K562 (cell line): Measurements from ENCODE around the gene UQCRHL. TPM values are rescaled to one million over a fixed set of nuclear protein-coding genes. Genes with fewer than 3 reads are reported as not detected.
A peak's percentile ranks its signal among the peaks of the same experiment; 100 is the strongest.

Experiments used
- ATAC-seq: fragments of 200-7000 bp; cut with Tn5 transposase; 3 replicates; pipeline ENCODE4 v1.9.1; 2020; ENCODE audit warnings: moderate library complexity
- BruUV-seq: library from RNA; stranded (reverse); fragments of 400-500 nt; replicated peaks from 2 replicates; lab custom pipeline; 2021; lab: Mats Ljungman, UMichigan
- CTCF ChIA-PET: fragments of 300-600 bp; formaldehyde crosslinking; extraction: SDS; loops from one replicate; lab custom pipeline; 2021; ENCODE audit warnings: low intra/inter-chr PET ratio; lab: Yijun Ruan, JAX
- POLR2A ChIA-PET: fragments of 300-600, 350-650 bp; sonication (Branson Sonifier 250); formaldehyde crosslinking; extraction: SDS; loops from one replicate; lab custom pipeline; 2021; ENCODE audit warnings: antibody characterized with exemption, inconsistent platforms; lab: Yijun Ruan, JAX
- DNase-seq, 4 experiments: peaks; one replicate each; pipeline versions ENCODE4 v3.0.0 to v3.0.0-alpha.2; 2011 to 2018; ENCODE audit warnings: low spot score in 3 of 4, mixed read lengths in 3 of 4; ENCODE audit errors: extremely low read depth in 1 of 4
- FAIRE-seq: peaks from 2 replicates; lab custom pipeline; 2011; peaks lifted over from hg19 to GRCh38; lab: Jason Lieb, UNC
- H2AFZ ChIP-seq: 2 replicates; pipeline ENCODE4 v1.6.0; 2011; ENCODE audit warnings: low read depth, low read length, control low read depth, inconsistent platforms
- H3K27ac ChIP-seq: fragments of 200-600 bp; 3 replicates; pipeline ENCODE4 v1.8.0; 2011; ENCODE audit warnings: low read depth, mild to moderate bottlenecking, control low read depth, inconsistent platforms, low read length, moderate library complexity, mixed read lengths; ENCODE audit errors: extremely low read depth
- H3K27me3 ChIP-seq, 2 experiments: fragments of 300-600 bp in 1 of 2; 2 replicates in 1 of 2; 3 replicates in 1 of 2; pipeline versions ENCODE4 v1.6.0 to v1.8.0; 2011; ENCODE audit warnings: inconsistent platforms in 2 of 2, low read length in 2 of 2, mild to moderate bottlenecking in 1 of 2, mixed read lengths in 1 of 2, moderate library complexity in 1 of 2; ENCODE audit not compliant: control insufficient read depth in 2 of 2, insufficient read depth in 2 of 2
- H3K36me3 ChIP-seq: fragments of 300-600 bp; 3 replicates; pipeline ENCODE4 v1.8.0; 2011; ENCODE audit warnings: mild to moderate bottlenecking, low read length, inconsistent platforms; ENCODE audit not compliant: control insufficient read depth, insufficient read depth
- H3K4me1 ChIP-seq, 2 experiments: fragments of 200-600 bp in 1 of 2; replicated peaks in 1 of 2; 2 replicates in 1 of 2; 3 replicates in 1 of 2; pipeline versions ENCODE4 v1.5.1 to v1.8.0; 2011; ENCODE audit warnings: inconsistent platforms in 2 of 2, low read length in 2 of 2, mild to moderate bottlenecking in 1 of 2, mixed read lengths in 1 of 2, moderate library complexity in 1 of 2; ENCODE audit not compliant: control insufficient read depth in 2 of 2, insufficient read depth in 2 of 2
- H3K4me2 ChIP-seq: 2 replicates; pipeline ENCODE4 v1.6.1; 2011; ENCODE audit warnings: low read length, control low read depth, inconsistent platforms, mixed read lengths; ENCODE audit not compliant: insufficient read depth
- H3K4me3 ChIP-seq: fragments of 200-600 bp; sonication (generic), shearing (Covaris generic); 2 replicates; pipeline ENCODE4 v1.5.1; 2016; ENCODE audit warnings: control low read depth, inconsistent platforms
- H3K79me2 ChIP-seq: fragments of 200-600 bp; 3 replicates; pipeline ENCODE4 v1.8.0; 2011; ENCODE audit warnings: low read length, inconsistent platforms; ENCODE audit not compliant: control insufficient read depth, insufficient read depth
- H3K9ac ChIP-seq, 2 experiments: 2 replicates each; pipeline versions ENCODE4 v1.6.0 to v1.6.1; 2011; ENCODE audit warnings: low read depth in 2 of 2, low read length in 2 of 2, control low read depth in 1 of 2, inconsistent platforms in 1 of 2, mild to moderate bottlenecking in 1 of 2, mixed read lengths in 1 of 2; ENCODE audit not compliant: insufficient read depth in 1 of 2
- H3K9me1 ChIP-seq: one replicate; pipeline ENCODE4 v1.6.0; 2011; ENCODE audit warnings: inconsistent platforms, mild to moderate bottlenecking, low read length, moderate library complexity; ENCODE audit not compliant: control insufficient read depth, insufficient read depth
- H3K9me3 ChIP-seq: replicated peaks from 2 replicates; pipeline ENCODE4 v1.5.1; 2011; ENCODE audit warnings: low read depth, low read length, inconsistent platforms; ENCODE audit not compliant: control insufficient read depth, insufficient read depth
- H4K20me1 ChIP-seq: replicated peaks from 2 replicates; pipeline ENCODE4 v1.6.1; 2011; ENCODE audit warnings: low read length, inconsistent platforms, mixed read lengths; ENCODE audit not compliant: control insufficient read depth, insufficient read depth
- BRD4 ChIP-seq: fragments of 200-600 bp; sonication (generic); IDR thresholded peaks from 2 replicates; pipeline ENCODE4 v1.6.1; 2017; ENCODE audit warnings: inconsistent platforms
- BRF1 ChIP-seq: IDR thresholded peaks from 3 replicates; pipeline ENCODE4 v1.6.1; 2011; ENCODE audit warnings: borderline replicate concordance, mild to moderate bottlenecking; ENCODE audit not compliant: insufficient read length; ENCODE audit errors: extremely low read depth
- CBX8 ChIP-seq: fragments of 200-600 bp; sonication (generic); IDR thresholded peaks from 2 replicates; pipeline ENCODE4 v1.6.1; 2012; ENCODE audit warnings: borderline replicate concordance, mixed run types, low read depth, mild to moderate bottlenecking, moderate library complexity, mixed read lengths, low read length, control low read depth, inconsistent platforms; ENCODE audit not compliant: poor library complexity, severe bottlenecking; ENCODE audit errors: extremely low read depth
- GTF2B ChIP-seq: IDR thresholded peaks from 2 replicates; pipeline ENCODE4 v1.6.1; 2011; ENCODE audit not compliant: insufficient read length; ENCODE audit errors: extremely low read depth
- NEUROD1 ChIP-seq: fragments of 150-350 bp; IDR thresholded peaks from 2 replicates; pipeline ENCODE4 v1.6.1; 2014; ENCODE audit warnings: borderline replicate concordance, low read length, low read depth; ENCODE audit not compliant: partially characterized antibody
- NFE2L1 ChIP-seq: fragments of 450-650 bp; IDR thresholded peaks from 2 replicates; pipeline ENCODE4 v1.6.1; 2016; ENCODE audit warnings: missing genetic modification characterization, low read depth, mild to moderate bottlenecking, missing compliant biosample characterization, moderate library complexity, borderline replicate concordance
- POLR2AphosphoS5 ChIP-seq: IDR thresholded peaks from 2 replicates; pipeline ENCODE4 v1.6.1; 2011; ENCODE audit warnings: mild to moderate bottlenecking, low read depth, low read length, moderate library complexity; ENCODE audit not compliant: control insufficient read depth, insufficient read depth
- RBM34 ChIP-seq: fragments of 200-400 bp; formaldehyde crosslinking; IDR thresholded peaks from 2 replicates; pipeline ENCODE4 v1.6.1; 2018; ENCODE audit warnings: low read length, borderline replicate concordance; ENCODE audit not compliant: insufficient read depth
- TAF15 ChIP-seq: fragments of 200-400 bp; formaldehyde crosslinking; IDR thresholded peaks from 2 replicates; pipeline ENCODE4 v1.6.1; 2017; ENCODE audit warnings: mild to moderate bottlenecking, low read depth, low read length, moderate library complexity
- TFE3 ChIP-seq: fragments of 450-650 bp; formaldehyde crosslinking; IDR thresholded peaks from 2 replicates; pipeline ENCODE4 v1.4.0; 2020; ENCODE audit warnings: mild to moderate bottlenecking, mixed read lengths
- TSHZ1 ChIP-seq: fragments of 250-450 bp; sonication (Bioruptor Pico); IDR thresholded peaks from 2 replicates; pipeline ENCODE4 v1.4.0; 2020; ENCODE audit warnings: mild to moderate bottlenecking, moderate library complexity
- ZNF232 ChIP-seq: sonication (generic); formaldehyde crosslinking; IDR thresholded peaks from 2 replicates; pipeline ENCODE4 v1.8.0; 2022; ENCODE audit warnings: mild to moderate bottlenecking, missing genetic modification reagents
- WGBS: fragments of 100-300 bp; shearing (Covaris generic); methylation state at CpG from one replicate; pipeline ENCODE4 v1.1.6; 2016; ENCODE audit warnings: low coverage, mixed read lengths; ENCODE audit not compliant: insufficient coverage; ENCODE audit errors: missing lambda C conversion rate; 5-methylcytosine and 5-hydroxymethylcytosine counted together
- in situ Hi-C: fragments of 300-500 bp; cut with MboI; formaldehyde crosslinking; loops from 4 replicates; pipeline ENCODE4 v1.15.0; 2018; ENCODE audit warnings: inconsistent platforms, mixed read lengths
- intact Hi-C: fragments of 100-400 bp; cut with micrococcal nuclease; formaldehyde crosslinking; loops from 2 replicates; pipeline ENCODE4 v1.14.2; 2022
- polyA plus RNA-seq, 8 experiments: library from polyadenylated mRNA; depleted of rRNA in 4 of 8; stranded (reverse) in 5 of 8; unstranded in 3 of 8; fragments of >200 nt; fragmentation: Nextera tagmentation in 2 of 8; fragmentation: Illumina TruSeq in 1 of 8; extraction: Ambion mirVana in 2 of 8; extraction: Trizol in 1 of 8; gene quantifications; 2 replicates each; pipeline versions ENCODE4 v1.2.1 to v1.2.3, GENCODE V29; 2011 to 2014; ENCODE audit warnings: inconsistent platforms in 1 of 8, missing spikeins in 1 of 8
- total RNA-seq, 7 experiments: library from RNA; depleted of rRNA in 6 of 7; stranded (reverse); fragments of >200 nt in 6 of 7; fragmentation: Illumina TruSeq in 2 of 7; extraction: Trizol in 2 of 7; gene quantifications; 2 replicates each; pipeline versions ENCODE4 v1.2.1 to v1.2.3, GENCODE V29; 2011 to 2021; ENCODE audit warnings: low replicate concordance in 1 of 7

Gene UQCRHL
- total and polyA plus RNA-seq, 9 of the 15 experiments (the other 6 are each of a cell fraction or from before 2014, with no cell fraction given) = 5.1 to 41.3 (median 21.8) TPM

GRCh38 chr1:15834406-15835204 lies 27.2 kb upstream of the UQCRHL start:
- H4K20me1 ChIP-seq = no peaks in the 10 kb centered on the region
- POLR2A ChIA-PET = interaction anchor here (0.6 to 4.2 kb wide), 12 partner anchors 8 to 141 kb away, joined by 3 to 133 read pairs (median 6); partner anchors contain the start of genes SPEN and ZBTB17
- FAIRE-seq (peak; percentile 90), DNase-seq (peak; percentile 81 to 95 (median 87)), ATAC-seq (peak; percentile 79)
- peaks cover 12 to 51% of the 10 kb centered on the region in 2 experiments for H3K4me1 ChIP-seq
- H3K4me3 ChIP-seq = peak overlapping the region; percentile 65
- H3K9me3 ChIP-seq = no peaks in the 10 kb centered on the region
- H3K9me1 ChIP-seq = no peaks in the 10 kb centered on the region
- H3K27ac ChIP-seq = peak overlapping the region; percentile 98
- CTCF ChIA-PET = interaction anchor here (0.6 kb wide), 2 partner anchors 9 to 119 kb away, joined by 3 to 4 read pairs; no protein-coding TSS in a partner anchor
- H3K9ac ChIP-seq = peak overlapping the region; percentile 92 to 97
- peak overlapping the region; percentile 97 for H3K4me2 ChIP-seq
- peaks cover 55% of the 10 kb centered on the region for H3K79me2 ChIP-seq
- BruUV-seq = TSS peak; percentile 59
- no peaks in the 10 kb centered on the region for H3K36me3 ChIP-seq
- intact Hi-C loops (loop anchor here (1.0 to 10.0 kb wide), 4 partner anchors 15 to 310 kb away; partner anchors contain the start of genes CASP9 and DNAJC16), in situ Hi-C loops (no loop called here)
- under 1% methylated on average over 53 of the region's 77 CpGs for WGBS
- peak overlapping the region; percentile 84 for H2AFZ ChIP-seq
- H3K27me3 ChIP-seq = no peaks in the 10 kb centered on the region
- TF ChIP-seq POLR2AphosphoS5 (peak; percentile 58; the same call in 1 of the 2 replicates), CBX8 (no peak), TSHZ1 (no peak), NFE2L1 (no peak), ZNF232 (CRISPR knock-in tag) (peak; percentile 40; the same call in 1 of the 2 replicates), RBM34 (no peak), TFE3 (CRISPR knock-in tag) (peak; percentile 8; the same call in 1 of the 2 replicates), BRD4 (peak; percentile 92; the same call in 1 of the 2 replicates), TAF15 (no peak), GTF2B (no peak), NEUROD1 (peak; percentile 65), BRF1 (no peak)
